Measurements from ENCODE around the gene NGFR. TPM values are rescaled to one million over a fixed set of nuclear protein-coding genes. Genes with fewer than 3 reads are reported as not detected.

Gene NGFR
- total RNA-seq, 1 donor from 2014 or later = 3.6 TPM

- Mint-ChIP-seq H3K36me3 (ENCODE audit: unreplicated experiment) (no peaks in the 10 kb centered on the region), H3K27me3 (ENCODE audit: unreplicated experiment) (peaks cover 28% of the 10 kb centered on the region), H3K4me1 (ENCODE audit: unreplicated experiment) (peaks cover 10% of the 10 kb centered on the region), H3K4me3 (ENCODE audit: unreplicated experiment) (no peak overlapping the region), H3K9me3 (ENCODE audit: unreplicated experiment) (no peaks in the 10 kb centered on the region), H3K27ac (ENCODE audit: unreplicated experiment) (no peak overlapping the region)
- no peak for TF ChIP-seq CTCF (IDR thresholded peaks at IDR 0.05)
- no peak for DNase-seq (ENCODE audit: extremely low spot score, unreplicated experiment)
Observed at GRCh38 chr17:49521471-49522356, 26.6 kb downstream of the NGFR start.

GRCh38 chr17:49522357-49522890 lies 27.3 kb downstream of the NGFR start:
- Mint-ChIP-seq H3K36me3 (ENCODE audit: unreplicated experiment) (no peaks in the 10 kb centered on the region), H3K27ac (ENCODE audit: unreplicated experiment) (no peak overlapping the region), H3K27me3 (ENCODE audit: unreplicated experiment) (peaks cover 28% of the 10 kb centered on the region), H3K9me3 (ENCODE audit: unreplicated experiment) (no peaks in the 10 kb centered on the region), H3K4me1 (ENCODE audit: unreplicated experiment) (peaks cover 10% of the 10 kb centered on the region), H3K4me3 (ENCODE audit: unreplicated experiment) (no peak overlapping the region)
- TF ChIP-seq CTCF (IDR thresholded peaks at IDR 0.05) = no peak
- no peak for DNase-seq (ENCODE audit: extremely low spot score, unreplicated experiment)

GRCh38 chr17:49523196-49523595 lies 28.1 kb downstream of the NGFR start:
- Mint-ChIP-seq H3K4me3 (ENCODE audit: unreplicated experiment) (no peak overlapping the region), H3K4me1 (ENCODE audit: unreplicated experiment) (peaks cover 8% of the 10 kb centered on the region), H3K36me3 (ENCODE audit: unreplicated experiment) (no peaks in the 10 kb centered on the region), H3K9me3 (ENCODE audit: unreplicated experiment) (no peaks in the 10 kb centered on the region), H3K27ac (ENCODE audit: unreplicated experiment) (no peak overlapping the region), H3K27me3 (ENCODE audit: unreplicated experiment) (peaks cover 31% of the 10 kb centered on the region)
- TF ChIP-seq CTCF (IDR thresholded peaks at IDR 0.05) = no peak
- DNase-seq (ENCODE audit: extremely low spot score, unreplicated experiment) = no peak

GRCh38 chr17:49523706-49524472 lies 28.8 kb downstream of the NGFR start:
- no peak for TF ChIP-seq CTCF (IDR thresholded peaks at IDR 0.05)
- peaks cover 35% of the 10 kb centered on the region for H3K27me3 Mint-ChIP-seq (ENCODE audit: unreplicated experiment)
- no peak overlapping the region for H3K27ac Mint-ChIP-seq (ENCODE audit: unreplicated experiment)
- H3K4me3 Mint-ChIP-seq (ENCODE audit: unreplicated experiment) = no peak overlapping the region
- no peak for DNase-seq (ENCODE audit: extremely low spot score, unreplicated experiment)
- H3K4me1 Mint-ChIP-seq (ENCODE audit: unreplicated experiment) = peaks cover 8% of the 10 kb centered on the region
- no peaks in the 10 kb centered on the region for H3K36me3 Mint-ChIP-seq (ENCODE audit: unreplicated experiment)
- H3K9me3 Mint-ChIP-seq (ENCODE audit: unreplicated experiment) = no peaks in the 10 kb centered on the region

All from osteocyte (in vitro differentiated cells).